ENCODE data around the gene XYLB. TPM values are rescaled to one million over a fixed set of nuclear protein-coding genes. Genes with fewer than 3 reads are reported as not detected.
"Not testable (repeated sequence)": the region's sequence is repeated elsewhere in the genome, so short reads cannot be mapped to it uniquely, and the experiment has no call there.

The XYLB gene
- 0.45 TPM for total RNA-seq
- long read RNA-seq, partial matches to known transcripts, result 1 of 2 reads
- long read RNA-seq, other reads (novel, unspliced or antisense), result 1 of 2 reads

- peak; percentile 95 for DNase-seq
- intact Hi-C loops (cut with micrococcal nuclease), result loop anchor here (5.0 kb wide), 1 partner anchor 136 kb away; no protein-coding TSS in a partner anchor
- peak; percentile 100 for ATAC-seq
These were observed at the start of gene XYLB for GRCh38 chr3:38346587-38347410. Gene XYLB (plus strand): TSS chr3:38346785. CDS start chr3:38346869, 84 bp downstream.

DNA sequence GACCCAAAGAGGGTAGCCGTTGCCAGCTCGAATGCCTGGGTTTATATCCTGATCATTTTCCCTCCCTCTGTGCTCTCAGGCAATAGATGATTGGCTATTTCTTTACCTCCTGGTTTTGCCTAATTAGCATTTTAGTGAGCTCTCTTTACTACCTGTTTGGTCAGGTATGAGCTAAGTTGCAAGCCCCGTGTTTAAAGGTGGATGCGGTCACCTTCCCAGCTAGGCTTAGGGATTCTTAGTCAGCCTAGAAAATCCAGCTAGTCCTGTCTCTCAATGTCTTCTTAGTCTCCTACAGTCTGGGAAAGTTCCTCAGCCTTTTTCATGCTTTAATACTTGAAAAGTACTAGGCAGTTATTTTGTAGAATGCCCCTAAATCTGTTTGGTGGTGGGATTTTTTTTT is 49.5 kb upstream of the XYLB start:
- ATAC-seq; DNase-seq; intact Hi-C loops (cut with micrococcal nuclease): not testable (repeated sequence)

GRCh38 chr3:38297537-38297936 is 49.0 kb upstream of the XYLB start:
- DNase-seq, result no peak
- no peak for ATAC-seq

DNA sequence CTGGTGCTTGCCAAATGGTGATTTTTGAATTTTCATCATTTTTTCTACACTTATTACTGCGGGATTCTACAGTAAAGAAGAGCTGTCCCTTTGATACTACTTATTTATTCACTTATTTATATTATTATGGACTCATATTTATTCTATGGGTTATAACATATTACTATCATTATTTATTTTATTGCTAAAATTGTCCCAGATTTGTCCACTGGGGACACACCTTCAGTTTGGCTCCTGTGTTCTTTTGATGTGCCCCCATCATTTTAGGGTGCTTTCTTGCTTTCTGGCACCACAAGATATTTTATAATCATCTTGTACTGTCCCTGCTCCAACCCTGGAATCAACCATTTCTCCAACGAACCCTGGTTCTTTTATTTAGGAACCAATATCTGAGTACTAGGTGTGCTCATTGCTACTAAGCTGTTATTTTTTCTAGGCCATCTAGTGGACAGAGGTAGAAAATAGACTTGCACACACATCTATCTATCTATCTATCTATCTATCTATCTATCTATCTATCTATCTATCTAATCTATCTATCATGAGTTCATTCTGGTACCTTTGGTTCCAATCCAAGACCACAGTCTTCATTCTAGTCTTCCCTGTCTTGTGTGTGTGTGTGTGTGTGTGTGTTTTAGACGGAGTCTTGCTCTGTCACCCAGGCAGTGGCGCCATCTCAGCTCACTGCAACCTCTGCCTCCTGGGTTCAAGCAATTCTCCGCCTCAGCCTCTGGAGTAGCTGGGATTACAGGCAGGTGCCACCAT is 48.5 kb upstream of the XYLB start:
- ATAC-seq, result no peak
- intact Hi-C loops (cut with micrococcal nuclease), result no loop called here
- DNase-seq, result no peak

More at GRCh38 chr3:38297537-38297936, 49.0 kb upstream of the XYLB start:
- intact Hi-C loops (cut with micrococcal nuclease), result no loop called here

DNA sequence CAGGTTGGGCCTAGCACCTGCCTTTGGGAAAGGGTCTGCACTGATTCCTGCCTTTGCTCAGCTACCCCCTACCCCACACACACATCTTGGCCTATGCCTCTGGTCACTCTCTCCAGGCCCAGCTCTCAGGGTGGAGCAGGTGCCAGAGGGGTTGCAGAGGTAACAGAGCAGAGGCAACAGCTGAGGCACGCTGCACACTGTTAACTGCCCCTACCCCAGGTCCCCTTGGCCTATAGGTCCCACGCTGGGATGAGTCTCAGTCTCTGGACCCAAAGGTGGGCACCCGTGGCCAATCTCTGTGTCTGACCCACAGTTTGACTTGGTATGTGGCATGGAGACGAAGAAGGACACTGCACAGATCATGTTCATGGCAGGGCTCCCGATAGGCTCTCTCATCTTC is 39.6 kb upstream of the XYLB start:
- ATAC-seq, result no peak
- no peak for DNase-seq
- intact Hi-C loops (cut with micrococcal nuclease), result no loop called here

DNA sequence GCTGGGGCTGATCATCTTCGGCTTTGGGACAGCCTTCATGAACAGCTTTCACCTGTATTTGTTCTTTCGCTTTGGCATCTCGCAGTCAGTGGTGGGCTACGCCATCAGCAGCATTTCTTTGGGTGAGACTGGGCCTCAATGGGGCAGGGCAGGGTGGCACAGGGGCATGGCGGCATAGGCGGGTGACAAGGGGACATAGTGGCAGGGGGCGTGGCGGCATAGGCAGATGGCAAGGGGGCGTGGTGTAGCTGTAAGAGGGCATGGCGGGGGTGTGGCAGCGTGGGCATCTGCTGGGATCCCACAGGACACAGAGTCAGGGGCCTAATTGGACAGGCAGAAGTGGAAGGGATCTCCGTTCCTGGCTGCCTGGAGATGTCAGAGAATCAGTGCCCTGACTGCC is 39.0 kb upstream of the XYLB start:
- intact Hi-C loops (cut with micrococcal nuclease), result no loop called here
- no peak for DNase-seq
- ATAC-seq, result no peak

GRCh38 chr3:38308456-38308855 is 38.1 kb upstream of the XYLB start:
- intact Hi-C loops (cut with micrococcal nuclease), result no loop called here
- no peak for DNase-seq
- no peak for ATAC-seq

DNA sequence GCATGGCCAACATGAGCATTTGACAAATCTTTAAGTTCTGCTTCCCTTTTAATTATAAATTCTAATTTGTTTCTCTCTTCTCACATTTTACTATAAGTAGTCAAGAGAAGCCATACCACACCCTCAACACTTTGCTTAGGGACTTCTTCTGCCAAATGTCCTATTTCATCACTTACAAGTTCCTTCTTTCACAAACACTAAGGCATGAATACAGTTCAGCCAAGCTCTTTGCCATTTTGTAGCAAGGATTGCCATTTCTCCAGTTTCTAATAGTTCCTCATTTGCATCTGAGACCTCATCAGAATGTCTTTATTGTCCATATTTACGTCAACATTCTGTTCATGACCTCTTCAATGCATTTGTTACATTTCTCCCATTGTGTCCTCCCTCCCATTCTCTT is 35.1 kb upstream of the XYLB start:
- no peak for ATAC-seq
- no peak for DNase-seq
- intact Hi-C loops (cut with micrococcal nuclease), result no loop called here

DNA sequence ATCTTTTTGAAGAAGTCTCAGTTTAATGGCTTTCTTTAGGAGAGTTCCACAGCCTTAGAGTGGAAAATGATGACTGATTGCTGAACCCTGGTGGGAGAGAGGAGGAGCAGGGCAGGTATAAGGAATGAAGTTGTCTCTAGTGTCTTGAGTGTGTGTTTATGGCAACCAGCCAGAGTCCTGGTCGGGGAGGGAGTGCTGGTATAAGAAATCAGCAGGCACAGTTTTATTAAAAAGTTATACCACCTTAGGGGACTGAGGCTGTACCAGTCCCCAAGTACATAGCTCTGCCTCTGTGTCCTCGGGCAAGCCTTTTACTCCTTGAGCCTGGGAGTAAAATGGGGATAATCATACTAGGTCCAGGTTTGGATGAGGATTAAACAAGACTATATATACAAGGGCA is 34.6 kb upstream of the XYLB start:
- DNase-seq (no peak), ATAC-seq (no peak)
- intact Hi-C loops (cut with micrococcal nuclease), result no loop called here

DNA sequence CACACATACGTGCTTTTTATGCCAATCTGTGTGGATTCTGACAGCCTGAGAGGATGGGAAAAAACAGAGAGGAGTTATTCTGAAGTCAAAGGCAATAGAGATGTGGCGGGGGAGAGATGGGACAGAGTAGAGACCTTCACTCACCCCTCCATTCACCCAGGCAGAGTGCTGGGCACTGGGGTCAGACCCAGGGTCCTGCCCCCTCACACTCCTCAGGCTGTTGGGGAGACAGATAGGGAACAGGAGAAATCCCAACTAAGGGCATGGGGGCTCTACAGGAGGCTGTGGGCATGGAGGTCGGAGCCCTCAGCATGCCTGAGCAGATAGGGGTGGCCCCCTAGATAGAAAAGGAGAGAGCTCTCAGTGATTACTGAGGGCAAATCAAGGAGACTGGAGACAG is 34.2 kb upstream of the XYLB start:
- intact Hi-C loops (cut with micrococcal nuclease), result no loop called here
- DNase-seq (no peak), ATAC-seq (no peak)

GRCh38 chr3:38313263-38313662 is 33.3 kb upstream of the XYLB start:
- intact Hi-C loops (cut with micrococcal nuclease), result no loop called here
- ATAC-seq (no peak), DNase-seq (no peak)

DNA sequence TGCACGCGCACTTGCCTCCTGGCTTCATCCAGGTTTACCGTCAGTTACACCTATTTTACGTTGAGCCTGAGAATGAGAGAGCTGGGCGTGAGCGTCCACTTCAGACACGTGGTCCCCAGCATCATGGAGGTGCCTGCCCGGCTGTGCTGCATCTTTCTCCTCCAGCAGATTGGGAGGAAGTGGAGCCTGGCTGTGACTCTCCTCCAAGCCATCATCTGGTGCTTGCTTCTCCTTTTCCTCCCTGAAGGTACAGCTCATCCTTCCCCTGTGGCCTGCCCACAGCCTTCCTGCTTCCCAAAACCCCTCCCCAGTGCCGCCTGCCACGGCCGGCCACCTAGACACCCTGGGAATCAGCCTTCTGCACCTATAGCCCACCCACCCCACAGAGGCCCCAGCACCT is 32.9 kb upstream of the XYLB start:
- DNase-seq, result no peak
- intact Hi-C loops (cut with micrococcal nuclease), result no loop called here
- ATAC-seq, result no peak

- ATAC-seq, result no peak
- intact Hi-C loops (cut with micrococcal nuclease), result no loop called here
- no peak for DNase-seq
These were observed 32.3 kb upstream of the XYLB start for GRCh38 chr3:38314112-38314763.

GRCh38 chr3:38314764-38315487 is 31.7 kb upstream of the XYLB start:
- intact Hi-C loops (cut with micrococcal nuclease), result no loop called here
- DNase-seq, result no peak

GRCh38 chr3:38315488-38316230 is 30.9 kb upstream of the XYLB start:
- ATAC-seq, result no peak
- no peak for DNase-seq
- intact Hi-C loops (cut with micrococcal nuclease), result no loop called here

More at GRCh38 chr3:38314764-38315487, 31.7 kb upstream of the XYLB start:
- no peak for ATAC-seq

- ATAC-seq (no peak), DNase-seq (no peak)
- intact Hi-C loops (cut with micrococcal nuclease), result no loop called here
These were observed 30.0 kb upstream of the XYLB start for GRCh38 chr3:38316356-38317191.

DNA sequence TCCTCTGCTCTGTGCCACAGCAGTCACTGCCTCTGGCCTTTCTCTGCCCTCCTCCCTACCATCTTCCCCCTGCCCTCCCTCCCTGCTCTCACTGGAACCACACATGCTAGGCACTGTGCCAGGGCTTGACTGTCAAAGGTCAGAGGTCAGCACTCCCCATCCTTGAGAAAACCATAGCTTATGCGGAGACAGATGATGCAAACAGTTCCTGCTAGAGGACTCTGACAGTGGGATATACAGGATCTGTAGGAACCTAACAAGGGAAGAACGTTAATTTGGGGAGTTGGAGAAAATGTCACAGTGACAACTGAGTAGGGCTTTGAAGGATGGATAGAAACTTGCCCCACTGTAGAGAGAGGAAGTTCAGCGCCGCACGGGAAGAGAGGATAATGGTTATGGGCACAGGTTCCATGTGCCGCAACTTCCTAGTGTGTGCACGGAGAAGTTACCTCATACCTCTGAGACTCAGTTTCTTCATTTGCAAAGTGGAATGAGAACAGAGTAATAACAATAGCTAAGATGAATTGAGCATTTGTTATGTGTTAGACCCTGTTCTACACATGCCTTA is 29.3 kb upstream of the XYLB start:
- intact Hi-C loops (cut with micrococcal nuclease), result no loop called here
- no peak for ATAC-seq

More for the DNA sequence above, 29.3 kb upstream of the XYLB start:
- no peak for DNase-seq

Data from left ventricle myocardium superior (tissue), 1 donor.